Loucy (cell line): Measurements from ENCODE around the gene CHMP3.

Source experiments
- H2AFZ ChIP-seq: fragments of 200-600 bp; sonication (generic); 2 replicates; pipeline ENCODE4 v1.6.0; 2016; ENCODE audit warnings: antibody characterized with exemption, mild to moderate bottlenecking, low read length, moderate library complexity
- H3F3A ChIP-seq: fragments of 200-600 bp; 2 replicates; pipeline ENCODE4 v1.6.0; 2016; ENCODE audit warnings: antibody characterized with exemption, low read depth, mild to moderate bottlenecking
- H3K27me3 ChIP-seq: fragments of 200-600 bp; sonication (generic); 2 replicates; pipeline ENCODE4 v1.6.1; 2014; ENCODE audit warnings: low read length, mild to moderate bottlenecking; ENCODE audit not compliant: insufficient read depth, poor library complexity, severe bottlenecking
- H3K36me3 ChIP-seq: fragments of 200-600 bp; sonication (generic); 2 replicates; pipeline ENCODE4 v1.6.1; 2016; ENCODE audit warnings: low read length; ENCODE audit not compliant: insufficient read depth
- H3K4me1 ChIP-seq: fragments of 200-600 bp; sonication (generic); 2 replicates; pipeline ENCODE4 v1.5.1; 2014; ENCODE audit warnings: low read length, mild to moderate bottlenecking; ENCODE audit not compliant: insufficient read depth, poor library complexity, severe bottlenecking
- H3K4me2 ChIP-seq: fragments of 200-600 bp; sonication (generic); 2 replicates; pipeline ENCODE4 v1.6.0; 2014; ENCODE audit warnings: antibody characterized with exemption, low read length, low read depth, mild to moderate bottlenecking; ENCODE audit not compliant: poor library complexity, severe bottlenecking
- H3K4me3 ChIP-seq: fragments of 200-600 bp; sonication (generic); 2 replicates; pipeline ENCODE4 v1.5.1; 2014; ENCODE audit warnings: low read length, mild to moderate bottlenecking, mixed read lengths; ENCODE audit not compliant: poor library complexity, severe bottlenecking
- H3K79me2 ChIP-seq: fragments of 200-600 bp; sonication (generic); 2 replicates; pipeline ENCODE4 v1.6.1; 2014; ENCODE audit warnings: low read length; ENCODE audit not compliant: insufficient read depth
- H3K9ac ChIP-seq: fragments of 200-600 bp; sonication (generic); 2 replicates; pipeline ENCODE4 v1.6.0; 2014; ENCODE audit warnings: mild to moderate bottlenecking, low read depth, low read length, moderate library complexity; ENCODE audit not compliant: poor library complexity, severe bottlenecking
- H3K9me2 ChIP-seq: fragments of 200-600 bp; sonication (generic); replicated peaks from 2 replicates; pipeline ENCODE4 v1.6.1; 2016; ENCODE audit warnings: low read depth, low read length, mixed read lengths
- H3K9me3 ChIP-seq: fragments of 200-600 bp; sonication (generic); 2 replicates; pipeline ENCODE4 v1.6.1; 2014; ENCODE audit warnings: mild to moderate bottlenecking, antibody characterized with exemption, low read length, low read depth; ENCODE audit not compliant: insufficient read depth
- H4K20me1 ChIP-seq: fragments of 200-600 bp; sonication (generic); 2 replicates; pipeline ENCODE4 v1.6.0; 2014; ENCODE audit warnings: antibody characterized with exemption, low read length, mild to moderate bottlenecking; ENCODE audit not compliant: insufficient read depth, poor library complexity, severe bottlenecking
- EZH2phosphoT487 ChIP-seq: fragments of 200-600 bp; IDR thresholded peaks from 2 replicates; pipeline ENCODE4 v1.6.1; 2018; ENCODE audit warnings: antibody characterized with exemption, mild to moderate bottlenecking, moderate library complexity, borderline replicate concordance
- TF ChIP-seq, protein P1 (sequence below): fragments of 200-600 bp; sonication (generic); conservative IDR thresholded peaks from 2 replicates; pipeline ENCODE4 v1.5.1; 2014; ENCODE audit warnings: mild to moderate bottlenecking, antibody characterized with exemption, low read length

CHMP3 gene

DNA sequence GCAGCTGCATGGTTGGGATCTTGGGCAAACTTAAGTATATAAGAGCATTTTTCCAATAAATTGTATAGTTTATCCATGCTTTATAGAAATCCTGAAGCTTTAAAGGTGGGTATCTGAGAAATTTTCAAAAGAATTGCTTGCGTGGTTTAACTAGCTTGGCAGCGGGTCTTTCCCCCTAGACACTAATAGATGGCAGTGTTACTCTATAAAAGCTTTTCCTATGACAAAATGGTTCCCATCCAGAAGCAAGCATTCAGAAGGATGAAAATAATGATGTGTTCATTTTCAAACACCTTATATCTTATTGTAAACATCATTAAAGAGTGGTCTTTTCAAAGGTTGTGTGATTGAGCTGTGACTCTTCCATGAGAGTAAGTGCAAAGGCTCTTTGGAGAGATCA, 76.2 kb downstream of the CHMP3 start:
- Histone ChIP-seq H3K9me2 (no peaks in the 10 kb centered on the region), H3K27me3 (no peaks in the 10 kb centered on the region), H3K4me1 (no peaks in the 10 kb centered on the region), H3K4me2 (no peak overlapping the region), H2AFZ (no peak overlapping the region), H3K9ac (no peak overlapping the region), H3F3A (no peaks in the 10 kb centered on the region), H3K4me3 (no peak overlapping the region), H4K20me1 (no peaks in the 10 kb centered on the region), H3K36me3 (peaks cover 100% of the 10 kb centered on the region), H3K9me3 (no peaks in the 10 kb centered on the region), H3K79me2 (no peaks in the 10 kb centered on the region)
- TF ChIP-seq, protein P1, sequence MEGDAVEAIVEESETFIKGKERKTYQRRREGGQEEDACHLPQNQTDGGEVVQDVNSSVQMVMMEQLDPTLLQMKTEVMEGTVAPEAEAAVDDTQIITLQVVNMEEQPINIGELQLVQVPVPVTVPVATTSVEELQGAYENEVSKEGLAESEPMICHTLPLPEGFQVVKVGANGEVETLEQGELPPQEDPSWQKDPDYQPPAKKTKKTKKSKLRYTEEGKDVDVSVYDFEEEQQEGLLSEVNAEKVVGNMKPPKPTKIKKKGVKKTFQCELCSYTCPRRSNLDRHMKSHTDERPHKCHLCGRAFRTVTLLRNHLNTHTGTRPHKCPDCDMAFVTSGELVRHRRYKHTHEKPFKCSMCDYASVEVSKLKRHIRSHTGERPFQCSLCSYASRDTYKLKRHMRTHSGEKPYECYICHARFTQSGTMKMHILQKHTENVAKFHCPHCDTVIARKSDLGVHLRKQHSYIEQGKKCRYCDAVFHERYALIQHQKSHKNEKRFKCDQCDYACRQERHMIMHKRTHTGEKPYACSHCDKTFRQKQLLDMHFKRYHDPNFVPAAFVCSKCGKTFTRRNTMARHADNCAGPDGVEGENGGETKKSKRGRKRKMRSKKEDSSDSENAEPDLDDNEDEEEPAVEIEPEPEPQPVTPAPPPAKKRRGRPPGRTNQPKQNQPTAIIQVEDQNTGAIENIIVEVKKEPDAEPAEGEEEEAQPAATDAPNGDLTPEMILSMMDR = peak; percentile 26; the same call in 1 of the 2 replicates
- TF ChIP-seq EZH2phosphoT487 = no peak

DNA sequence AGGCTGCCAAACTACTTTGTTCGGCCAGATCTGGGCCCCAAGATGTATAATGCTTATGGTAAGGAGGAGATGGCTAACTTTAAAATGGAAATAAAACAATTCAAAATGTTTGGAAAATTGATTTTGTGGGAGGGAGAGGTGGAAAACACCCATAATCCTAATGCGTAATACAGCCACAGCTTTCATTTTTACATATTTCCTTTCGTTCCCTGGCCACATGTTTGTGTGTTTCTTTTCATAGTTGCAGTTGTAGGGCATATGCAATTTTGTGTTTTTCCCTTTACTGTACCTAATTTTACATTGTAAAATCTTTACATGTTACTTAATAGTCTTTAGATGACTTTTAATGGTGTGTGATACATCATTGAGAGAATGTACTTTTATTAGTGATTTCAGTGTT, 77.4 kb downstream of the CHMP3 start:
- no peak overlapping the region for H3K9ac ChIP-seq
- no peaks in the 10 kb centered on the region for H3K4me1 ChIP-seq
- no peak overlapping the region for H2AFZ ChIP-seq
- peaks cover 100% of the 10 kb centered on the region for H3K36me3 ChIP-seq
- no peaks in the 10 kb centered on the region for H3F3A ChIP-seq
- H3K4me3 ChIP-seq = no peak overlapping the region
- no peaks in the 10 kb centered on the region for H3K79me2 ChIP-seq
- H3K4me2 ChIP-seq = no peak overlapping the region
- no peak for TF ChIP-seq EZH2phosphoT487
- TF ChIP-seq, protein P1 = no peak
- H3K27me3 ChIP-seq = no peaks in the 10 kb centered on the region
- no peaks in the 10 kb centered on the region for H4K20me1 ChIP-seq
- no peaks in the 10 kb centered on the region for H3K9me2 ChIP-seq
- no peaks in the 10 kb centered on the region for H3K9me3 ChIP-seq

DNA sequence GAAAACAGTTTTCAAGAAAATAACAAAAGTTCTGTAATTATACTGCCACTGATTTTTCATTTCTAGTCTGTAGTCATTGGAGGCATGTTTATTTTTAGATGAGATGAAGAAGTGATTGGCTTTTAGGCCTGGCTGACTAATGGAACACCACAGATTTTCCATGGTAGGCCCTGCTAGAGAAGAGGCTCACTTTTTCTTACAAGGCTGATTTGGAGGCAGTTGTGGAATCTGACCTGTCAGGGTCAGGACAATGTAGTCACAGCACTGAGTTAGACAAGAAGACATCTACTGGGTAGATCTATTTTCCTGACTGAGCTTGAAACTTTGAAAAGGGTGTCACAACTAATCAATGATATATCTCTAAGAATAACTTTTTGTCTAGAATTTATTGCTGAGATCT, 78.1 kb downstream of the CHMP3 start:
- no peaks in the 10 kb centered on the region for H3K9me2 ChIP-seq
- H3K4me2 ChIP-seq = no peak overlapping the region
- H2AFZ ChIP-seq = no peak overlapping the region
- no peaks in the 10 kb centered on the region for H3K79me2 ChIP-seq
- no peaks in the 10 kb centered on the region for H3F3A ChIP-seq
- peaks cover 100% of the 10 kb centered on the region for H3K36me3 ChIP-seq
- H4K20me1 ChIP-seq = no peaks in the 10 kb centered on the region
- no peaks in the 10 kb centered on the region for H3K4me1 ChIP-seq
- H3K9me3 ChIP-seq = no peaks in the 10 kb centered on the region
- no peaks in the 10 kb centered on the region for H3K27me3 ChIP-seq
- no peak overlapping the region for H3K9ac ChIP-seq
- H3K4me3 ChIP-seq = no peak overlapping the region
- TF ChIP-seq, protein P1 = no peak
- TF ChIP-seq EZH2phosphoT487 = no peak
